WTC11 (cell line): ENCODE measurements around the gene KLRD1.

Source experiments
- CTCF ChIP-seq: fragments of 200-600 bp; IDR thresholded peaks from 2 replicates; pipeline ENCODE4 v1.8.0; 2022; ENCODE audit warnings: antibody characterized with exemption
- TEAD4 ChIP-seq: sonication (generic); formaldehyde crosslinking; IDR thresholded peaks from 2 replicates; pipeline ENCODE4 v1.8.0; 2022; ENCODE audit warnings: mild to moderate bottlenecking, missing genetic modification reagents
- TF ChIP-seq, protein P1 (sequence below): sonication (generic); formaldehyde crosslinking; IDR thresholded peaks from 2 replicates; pipeline ENCODE4 v1.8.0; 2022; ENCODE audit warnings: mild to moderate bottlenecking, missing genetic modification reagents

DNA sequence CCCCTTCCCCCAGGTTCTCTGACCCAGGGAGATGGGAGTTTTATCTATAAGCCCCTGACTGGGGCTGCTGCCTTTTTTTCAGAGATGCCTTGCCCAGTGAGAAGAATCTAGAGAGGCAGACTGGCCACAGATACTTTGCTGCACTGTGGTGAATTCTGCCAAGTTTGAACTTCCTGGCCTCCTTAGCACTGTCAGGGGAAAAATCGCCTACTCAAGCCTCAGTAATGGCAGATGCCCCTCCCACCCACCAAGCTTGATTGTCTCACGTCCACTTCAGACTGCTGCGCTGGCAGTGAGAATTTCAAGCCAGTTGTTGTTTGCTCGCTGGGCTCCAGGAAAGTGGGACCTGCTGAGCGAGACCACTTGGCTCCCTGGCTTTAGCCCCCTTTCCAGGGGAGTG lies 50.5 kb downstream of the KLRD1 start:
- TF ChIP-seq CTCF, result no peak
- TF ChIP-seq, protein P1, sequence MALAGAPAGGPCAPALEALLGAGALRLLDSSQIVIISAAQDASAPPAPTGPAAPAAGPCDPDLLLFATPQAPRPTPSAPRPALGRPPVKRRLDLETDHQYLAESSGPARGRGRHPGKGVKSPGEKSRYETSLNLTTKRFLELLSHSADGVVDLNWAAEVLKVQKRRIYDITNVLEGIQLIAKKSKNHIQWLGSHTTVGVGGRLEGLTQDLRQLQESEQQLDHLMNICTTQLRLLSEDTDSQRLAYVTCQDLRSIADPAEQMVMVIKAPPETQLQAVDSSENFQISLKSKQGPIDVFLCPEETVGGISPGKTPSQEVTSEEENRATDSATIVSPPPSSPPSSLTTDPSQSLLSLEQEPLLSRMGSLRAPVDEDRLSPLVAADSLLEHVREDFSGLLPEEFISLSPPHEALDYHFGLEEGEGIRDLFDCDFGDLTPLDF (CRISPR knock-in tag), result no peak
- TF ChIP-seq TEAD4, result no peak
